ENCODE results near the gene AGBL1.

DNA sequence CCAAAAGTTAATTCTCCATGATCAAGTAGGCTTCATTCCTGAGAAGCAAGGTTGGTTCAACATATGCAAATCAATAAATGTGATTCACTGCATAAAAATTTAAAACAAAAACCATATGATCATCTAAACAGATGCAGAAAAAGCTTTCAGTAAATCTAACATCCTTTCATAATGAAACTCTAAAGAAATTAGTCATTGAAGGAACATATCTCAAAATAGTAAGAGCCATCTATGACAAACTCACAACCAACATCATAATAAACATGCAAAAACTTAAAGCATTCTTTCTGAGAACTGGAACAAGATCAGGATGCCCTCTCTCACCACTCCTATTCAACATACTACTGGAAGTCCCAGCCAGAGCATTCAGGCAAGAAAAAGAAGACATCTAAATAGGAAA lies 254.1 kb downstream of the AGBL1 start:
- no peak for TF ChIP-seq EZH2 (IDR thresholded peaks at IDR 0.05; ENCODE audit: insufficient read depth, poor library complexity, severe bottlenecking)
- no peak for TF ChIP-seq EZH2phosphoT487 (IDR thresholded peaks at IDR 0.05; ENCODE audit: insufficient read depth, low read depth)

All from GM23248 (cell line).